Panc1 (cell line): ENCODE measurements around the gene CADM1.

ENCODE experiments used
- CTCF ChIP-seq: fragments of 450-650 bp; IDR thresholded peaks from 2 replicates; pipeline ENCODE4 v1.5.1; 2017; ENCODE audit warnings: mild to moderate bottlenecking
- POLR2AphosphoS5 ChIP-seq: IDR thresholded peaks from 2 replicates; pipeline ENCODE4 v1.6.1; 2012; ENCODE audit warnings: mild to moderate bottlenecking, low read depth, low read length, moderate library complexity
- SIN3A ChIP-seq: IDR thresholded peaks from 2 replicates; pipeline ENCODE4 v1.6.1; 2012; ENCODE audit warnings: low read depth, mild to moderate bottlenecking, low read length, moderate library complexity, borderline replicate concordance; ENCODE audit not compliant: insufficient read depth

DNA sequence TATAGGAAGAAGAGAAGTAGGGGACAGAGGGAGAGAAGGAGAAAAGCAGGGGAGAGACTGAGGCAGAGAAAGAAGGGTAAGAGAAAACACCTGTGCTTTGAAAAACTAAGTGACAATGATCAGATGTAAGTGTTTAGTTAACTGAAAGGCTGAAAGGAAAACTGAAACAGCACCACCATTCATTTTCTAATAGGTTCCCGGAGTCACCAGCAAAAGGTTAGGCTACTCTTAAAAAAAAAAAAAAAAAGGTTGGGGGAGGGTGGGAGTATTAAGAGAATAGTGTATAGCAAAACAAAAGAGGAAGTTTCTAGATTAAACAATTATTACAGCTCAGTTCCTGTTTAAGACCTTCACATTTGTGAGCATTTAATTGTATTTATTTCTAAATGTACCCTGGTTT, 113.8 kb downstream of the CADM1 start:
- no peak for TF ChIP-seq CTCF
- no peak for TF ChIP-seq POLR2AphosphoS5
- no peak for TF ChIP-seq SIN3A
